KMS-11 (cell line): Measurements from ENCODE around the gene ABCB6.

Experiments
- H2AFZ ChIP-seq: fragments of 200-600 bp; sonication (generic); 2 replicates; pipeline ENCODE4 v1.6.1; 2016; ENCODE audit warnings: antibody characterized with exemption, mixed run types, low read depth
- H3K27ac ChIP-seq: fragments of 200-600 bp; sonication (generic); 2 replicates; pipeline ENCODE4 v1.6.1; 2016; ENCODE audit warnings: mild to moderate bottlenecking, mixed run types
- H3K27me3 ChIP-seq: fragments of 200-600 bp; sonication (generic); 2 replicates; pipeline ENCODE4 v1.6.1; 2017; ENCODE audit warnings: mild to moderate bottlenecking, low read depth, mixed run types, moderate library complexity; ENCODE audit not compliant: insufficient read depth
- H3K36me3 ChIP-seq: fragments of 200-600 bp; sonication (generic); 2 replicates; pipeline ENCODE4 v1.6.1; 2017; ENCODE audit warnings: mild to moderate bottlenecking, mixed run types; ENCODE audit not compliant: insufficient read depth
- H3K4me1 ChIP-seq: fragments of 200-600 bp; sonication (generic); 2 replicates; pipeline ENCODE4 v1.6.1; 2016; ENCODE audit warnings: mild to moderate bottlenecking, low read depth, mixed run types; ENCODE audit not compliant: poor library complexity, severe bottlenecking
- H3K4me2 ChIP-seq: fragments of 200-600 bp; sonication (generic); 2 replicates; pipeline ENCODE4 v1.7.0; 2016; ENCODE audit warnings: mild to moderate bottlenecking, mixed run types
- H3K4me3 ChIP-seq: fragments of 200-600 bp; sonication (generic); IDR thresholded peaks from 2 replicates; pipeline ENCODE4 v1.6.1; 2017; ENCODE audit warnings: low read depth, low read length, mixed read lengths; ENCODE audit not compliant: insufficient read depth
- H3K79me2 ChIP-seq: fragments of 200-600 bp; sonication (generic); 2 replicates; pipeline ENCODE4 v1.6.1; 2016; ENCODE audit warnings: low read depth, mixed run types; ENCODE audit not compliant: insufficient read depth
- H3K9ac ChIP-seq: fragments of 200-600 bp; sonication (generic); 2 replicates; pipeline ENCODE4 v1.6.1; 2016; ENCODE audit warnings: mild to moderate bottlenecking, mixed run types
- H4K20me1 ChIP-seq: fragments of 200-600 bp; sonication (generic); 2 replicates; pipeline ENCODE4 v1.6.1; 2016; ENCODE audit warnings: mild to moderate bottlenecking, mixed run types; ENCODE audit not compliant: insufficient read depth
- TF ChIP-seq, protein P1 (sequence below): fragments of 200-600 bp; sonication (generic); conservative IDR thresholded peaks from 2 replicates; pipeline ENCODE4 v1.6.1; 2017; ENCODE audit warnings: low read depth, mild to moderate bottlenecking, antibody characterized with exemption, low read length, moderate library complexity, mixed read lengths

ABCB6 gene

DNA sequence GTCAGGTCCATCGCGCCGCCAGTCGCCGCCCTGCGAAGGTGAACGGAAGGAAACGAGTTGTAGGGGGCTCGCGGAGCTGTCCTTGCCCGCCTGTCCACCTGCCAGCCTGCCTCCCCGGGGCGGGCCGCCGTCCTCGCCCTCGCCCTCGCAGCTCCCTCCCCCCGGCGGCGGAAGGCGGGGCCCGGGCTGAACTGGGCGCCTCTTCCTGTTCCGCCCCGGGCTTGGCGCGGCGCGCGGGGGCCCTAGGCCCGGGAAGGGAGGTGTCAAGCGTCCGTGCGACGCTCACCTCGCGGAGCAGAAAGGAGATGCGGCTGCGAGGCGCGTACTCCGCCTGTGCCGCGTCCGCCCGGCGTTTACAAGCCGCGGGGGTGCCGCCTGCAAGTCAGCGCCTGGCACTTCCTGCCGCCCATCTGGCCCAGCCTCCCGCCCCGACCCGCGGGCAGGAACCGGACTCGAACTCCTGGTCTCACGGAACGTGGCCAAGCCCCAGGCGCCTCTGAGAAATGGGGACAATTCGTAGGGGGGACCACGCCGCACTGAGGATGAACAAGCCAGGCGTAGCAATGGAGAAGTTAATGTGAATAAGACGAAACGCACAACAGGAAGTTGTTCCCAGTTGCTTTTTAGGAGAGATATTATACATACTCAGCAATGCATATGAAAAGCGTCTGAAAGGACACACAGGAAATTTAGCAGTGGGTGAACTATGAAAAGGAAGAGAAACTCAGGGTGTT is 41.8 kb downstream of the ABCB6 start, which contains the start of gene CNPPD1:
Gene CNPPD1, minus strand, starts transcription at position 108 of the 734 bp plus-strand sequence. Its CDS starts 97 bp downstream, at position 11.
- peak within 1 kb of the TSS; percentile 59 for H3K9ac ChIP-seq
- H3K4me3 ChIP-seq, result peak within 1 kb of the TSS; percentile 40
- H3K27me3 ChIP-seq, result no peaks in the 10 kb centered on the region
- H2AFZ ChIP-seq, result peak within 1 kb of the TSS; percentile 86
- H3K79me2 ChIP-seq, result peaks cover 29% of the 10 kb centered on the region; the same call in 1 of the 2 replicates
- H3K36me3 ChIP-seq, result no peaks in the 10 kb centered on the region
- peaks cover 18% of the 10 kb centered on the region for H3K4me1 ChIP-seq
- peak within 1 kb of the TSS; percentile 97 for H3K4me2 ChIP-seq
- peak within 1 kb of the TSS; percentile 81 for H3K27ac ChIP-seq
- TF ChIP-seq, protein P1, sequence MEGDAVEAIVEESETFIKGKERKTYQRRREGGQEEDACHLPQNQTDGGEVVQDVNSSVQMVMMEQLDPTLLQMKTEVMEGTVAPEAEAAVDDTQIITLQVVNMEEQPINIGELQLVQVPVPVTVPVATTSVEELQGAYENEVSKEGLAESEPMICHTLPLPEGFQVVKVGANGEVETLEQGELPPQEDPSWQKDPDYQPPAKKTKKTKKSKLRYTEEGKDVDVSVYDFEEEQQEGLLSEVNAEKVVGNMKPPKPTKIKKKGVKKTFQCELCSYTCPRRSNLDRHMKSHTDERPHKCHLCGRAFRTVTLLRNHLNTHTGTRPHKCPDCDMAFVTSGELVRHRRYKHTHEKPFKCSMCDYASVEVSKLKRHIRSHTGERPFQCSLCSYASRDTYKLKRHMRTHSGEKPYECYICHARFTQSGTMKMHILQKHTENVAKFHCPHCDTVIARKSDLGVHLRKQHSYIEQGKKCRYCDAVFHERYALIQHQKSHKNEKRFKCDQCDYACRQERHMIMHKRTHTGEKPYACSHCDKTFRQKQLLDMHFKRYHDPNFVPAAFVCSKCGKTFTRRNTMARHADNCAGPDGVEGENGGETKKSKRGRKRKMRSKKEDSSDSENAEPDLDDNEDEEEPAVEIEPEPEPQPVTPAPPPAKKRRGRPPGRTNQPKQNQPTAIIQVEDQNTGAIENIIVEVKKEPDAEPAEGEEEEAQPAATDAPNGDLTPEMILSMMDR, result no peak
- no peaks in the 10 kb centered on the region for H4K20me1 ChIP-seq

DNA sequence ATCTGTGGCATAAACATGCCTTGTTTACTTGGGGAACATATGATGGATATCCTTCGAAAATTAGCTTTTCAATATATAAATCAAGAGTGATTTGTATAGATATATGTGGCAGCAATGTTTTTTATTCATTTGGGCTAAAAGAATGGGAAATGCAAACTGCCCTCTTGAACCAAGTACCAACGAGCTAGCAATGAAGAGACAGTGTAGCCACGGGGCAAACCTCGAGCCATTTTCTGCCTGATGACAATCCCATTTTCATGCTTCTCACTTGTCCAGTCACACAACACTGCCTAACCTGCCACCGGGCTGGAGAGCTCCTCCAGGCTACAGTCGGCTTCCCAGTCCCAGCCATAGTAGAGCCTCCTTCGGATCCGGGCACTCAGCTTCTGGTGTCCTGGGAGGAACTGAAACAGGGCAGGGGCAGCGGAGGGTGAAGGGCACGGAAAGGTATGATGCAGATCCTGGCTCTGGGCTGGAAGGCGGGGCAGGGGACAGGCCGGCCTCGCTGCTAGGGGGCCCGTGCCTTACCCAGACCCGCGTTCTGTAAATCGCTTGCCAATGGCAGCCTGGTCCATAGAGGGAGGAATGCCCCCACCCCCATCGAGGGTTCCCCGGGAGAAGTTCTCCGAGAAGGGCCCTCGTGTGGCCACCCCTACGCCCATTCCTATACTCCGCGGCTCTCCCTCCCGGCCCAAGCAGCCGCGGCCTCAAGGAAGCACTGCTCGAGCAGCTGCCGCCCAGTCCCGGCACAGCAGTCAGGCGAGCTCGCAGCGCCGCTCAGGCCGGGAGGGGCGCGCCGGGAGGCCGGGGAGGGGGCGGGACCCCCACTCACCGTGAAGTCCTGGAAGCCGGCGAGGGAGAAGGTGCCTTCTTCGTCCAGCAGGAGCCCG is 42.6 kb downstream of the ABCB6 start:
- Histone ChIP-seq H3K4me3 (peak overlapping the region; percentile 26), H2AFZ (peak overlapping the region; percentile 86), H3K36me3 (no peaks in the 10 kb centered on the region), H3K9ac (peak overlapping the region; percentile 59; the same call in 1 of the 2 replicates), H3K27ac (peak overlapping the region; percentile 81), H4K20me1 (no peaks in the 10 kb centered on the region), H3K4me2 (peak overlapping the region; percentile 97), H3K27me3 (no peaks in the 10 kb centered on the region), H3K79me2 (peaks cover 29% of the 10 kb centered on the region; the same call in 1 of the 2 replicates), H3K4me1 (peaks cover 18% of the 10 kb centered on the region)
- TF ChIP-seq, protein P1, result no peak

DNA sequence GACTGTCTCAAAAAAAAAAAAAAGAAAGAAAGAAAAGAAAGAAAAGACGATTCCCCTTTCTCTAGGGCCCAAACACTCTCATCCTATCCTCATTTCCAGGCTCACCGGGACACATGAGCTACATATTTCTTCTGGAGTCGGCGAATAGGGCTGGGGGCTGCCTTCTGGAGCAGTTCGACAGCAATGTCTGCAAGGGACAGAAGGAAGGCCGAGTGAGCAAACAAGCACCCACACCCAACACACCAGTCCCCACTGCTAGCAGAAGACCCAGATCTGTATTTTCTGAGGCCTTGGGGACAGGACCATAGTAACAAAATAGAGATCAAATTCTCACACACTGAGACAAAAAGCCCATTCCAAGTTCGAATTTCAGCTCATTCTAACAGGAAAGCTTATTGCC is 43.3 kb downstream of the ABCB6 start:
- Histone ChIP-seq H3K4me2 (peak overlapping the region; percentile 97), H3K4me1 (peaks cover 18% of the 10 kb centered on the region), H3K4me3 (no peak overlapping the region), H3K79me2 (peaks cover 29% of the 10 kb centered on the region; the same call in 1 of the 2 replicates), H3K27me3 (no peaks in the 10 kb centered on the region), H2AFZ (no peak overlapping the region), H3K27ac (peak overlapping the region; percentile 81; the same call in 1 of the 2 replicates), H3K9ac (peak overlapping the region; percentile 59; the same call in 1 of the 2 replicates), H3K36me3 (no peaks in the 10 kb centered on the region), H4K20me1 (no peaks in the 10 kb centered on the region)
- TF ChIP-seq, protein P1, result no peak

DNA sequence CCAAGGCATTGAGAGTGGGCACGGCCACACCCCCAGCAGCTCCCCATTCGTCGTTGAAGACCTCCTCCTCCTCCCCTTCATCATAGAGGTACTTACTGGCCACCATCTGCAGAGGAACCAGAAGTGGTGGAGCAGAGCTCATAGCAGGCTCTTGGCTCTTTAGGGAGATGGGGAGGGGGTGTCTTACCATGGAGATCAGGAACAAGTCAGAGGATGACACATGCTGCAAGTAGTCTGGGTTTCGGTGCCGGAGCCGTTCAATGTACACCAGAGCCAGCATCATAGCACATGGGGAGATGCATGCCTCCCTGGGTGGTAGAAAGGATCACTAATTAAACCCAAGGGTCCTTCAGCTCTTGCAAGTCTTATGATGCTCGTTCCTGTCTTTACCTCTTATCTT is 44.0 kb downstream of the ABCB6 start:
- H3K27ac ChIP-seq, result no peak overlapping the region
- no peaks in the 10 kb centered on the region for H3K36me3 ChIP-seq
- H2AFZ ChIP-seq, result no peak overlapping the region
- H3K4me2 ChIP-seq, result no peak overlapping the region
- H3K9ac ChIP-seq, result no peak overlapping the region
- no peaks in the 10 kb centered on the region for H4K20me1 ChIP-seq
- H3K4me3 ChIP-seq, result no peak overlapping the region
- peaks cover 18% of the 10 kb centered on the region for H3K4me1 ChIP-seq
- peaks cover 23% of the 10 kb centered on the region; the same call in 1 of the 2 replicates for H3K79me2 ChIP-seq
- H3K27me3 ChIP-seq, result no peaks in the 10 kb centered on the region
- TF ChIP-seq, protein P1, result no peak
